A549 (cell line): ENCODE data around the gene CLDN2. TPM values are rescaled to one million over a fixed set of nuclear protein-coding genes. Genes with fewer than 3 reads are reported as not detected.
A peak's percentile ranks its signal among the peaks of the same experiment; 100 is the strongest.

Source experiments
- ATAC-seq, 2 experiments: fragments of 200-7000 bp in 1 of 2; fragments of >200 bp in 1 of 2; cut with Nextera tagmentation in 1 of 2; cut with Tn5 transposase in 1 of 2; 3 replicates each; pipeline versions ENCODE4 v1.8.0 to v1.9.1; 2018 to 2020; ENCODE audit warnings: mild to moderate bottlenecking in 1 of 2, moderate library complexity in 1 of 2
- CTCF ChIA-PET: fragments of 300-600 bp; sonication (Branson Sonifier 250); formaldehyde crosslinking; extraction: SDS; loops from one replicate; lab custom pipeline; 2021; ENCODE audit warnings: antibody characterized with exemption, inconsistent platforms; lab: Yijun Ruan, JAX
- POLR2A ChIA-PET: fragments of 350-600 bp; formaldehyde crosslinking; extraction: SDS; loops from one replicate; lab custom pipeline; 2021; ENCODE audit warnings: antibody characterized with exemption, inconsistent platforms; lab: Yijun Ruan, JAX
- DNase-seq, 2 experiments: peaks; one replicate each; pipeline versions ENCODE4 v3.0.0 to v3.0.0-alpha.2; 2011 to 2016; ENCODE audit warnings: low read depth in 1 of 2, low spot score in 1 of 2
- FAIRE-seq: peaks from 2 replicates; lab custom pipeline; 2011; peaks lifted over from hg19 to GRCh38; lab: Jason Lieb, UNC
- H3K27ac ChIP-seq, 2 experiments: fragments of >200 bp; sonication (Bioruptor Twin); formaldehyde crosslinking; 3 replicates each; pipeline ENCODE4 v1.5.1; 2016 to 2017
- H3K4me1 ChIP-seq: fragments of >200 bp; sonication (Bioruptor Twin); formaldehyde crosslinking; 3 replicates; pipeline ENCODE4 v1.6.1; 2016
- H3K4me2 ChIP-seq: fragments of >200 bp; sonication (Bioruptor Twin); formaldehyde crosslinking; 3 replicates; pipeline ENCODE4 v1.6.1; 2016
- H3K4me3 ChIP-seq: fragments of >200 bp; sonication (Bioruptor Twin); formaldehyde crosslinking; 3 replicates; pipeline ENCODE4 v1.5.1; 2016
- H3K9me3 ChIP-seq: fragments of >200 bp; sonication (Bioruptor Twin); formaldehyde crosslinking; 3 replicates; pipeline ENCODE4 v1.6.1; 2016
- ATOH8 ChIP-seq: fragments of 250-450 bp; sonication (Bioruptor Pico); IDR thresholded peaks from 2 replicates; pipeline ENCODE4 v1.5.0; 2020; ENCODE audit warnings: low read depth, mild to moderate bottlenecking, moderate library complexity
- BCL3 ChIP-seq: fragments of >200 bp; sonication (Bioruptor Twin); formaldehyde crosslinking; IDR thresholded peaks from 3 replicates; pipeline ENCODE4 v1.6.1; 2016
- BHLHE40 ChIP-seq: IDR thresholded peaks from 2 replicates; pipeline ENCODE4 v1.6.1; 2012; ENCODE audit warnings: low read depth, low read length, inconsistent platforms
- CBX2 ChIP-seq: fragments of 200-600 bp; sonication (generic); IDR thresholded peaks from 2 replicates; pipeline ENCODE4 v1.6.1; 2016; ENCODE audit warnings: low read depth, mild to moderate bottlenecking, borderline replicate concordance
- CBX8 ChIP-seq: fragments of 200-600 bp; sonication (generic); IDR thresholded peaks from 2 replicates; pipeline ENCODE4 v1.6.1; 2016
- CEBPB ChIP-seq, 2 experiments: fragments of >200 bp in 1 of 2; sonication (Bioruptor Twin) in 1 of 2; formaldehyde crosslinking in 1 of 2; IDR thresholded peaks; 2 replicates each; pipeline ENCODE4 v1.6.1; 2012 to 2016
- CHD4 ChIP-seq: fragments of 200-600 bp; sonication (generic); IDR thresholded peaks from 2 replicates; pipeline ENCODE4 v1.6.1; 2016; ENCODE audit warnings: antibody characterized with exemption, mild to moderate bottlenecking, borderline replicate concordance
- ELK1 ChIP-seq: fragments of 150-350 bp; IDR thresholded peaks from 2 replicates; pipeline ENCODE4 v1.6.1; 2014; ENCODE audit warnings: low read depth, mild to moderate bottlenecking, low read length
- EP300 ChIP-seq, 2 experiments: fragments of >200 bp; sonication (Bioruptor Twin); formaldehyde crosslinking; IDR thresholded peaks; 2 replicates in 1 of 2; 3 replicates in 1 of 2; pipeline ENCODE4 v1.6.1; 2016 to 2017
- FOSB ChIP-seq: fragments of 250-450 bp; sonication (Bioruptor Pico); IDR thresholded peaks from 2 replicates; pipeline ENCODE4 v1.5.0; 2020; ENCODE audit warnings: mild to moderate bottlenecking, moderate library complexity
- FOSL2 ChIP-seq, 2 experiments: fragments of 450-650 bp in 1 of 2; fragments of >200 bp in 1 of 2; sonication (Bioruptor Twin) in 1 of 2; formaldehyde crosslinking; IDR thresholded peaks; 2 replicates each; pipeline versions ENCODE4 v1.5.0 to v1.6.1; 2016 to 2020; ENCODE audit warnings: mild to moderate bottlenecking in 1 of 2, moderate library complexity in 1 of 2
- FOXS1 ChIP-seq: fragments of 250-450 bp; sonication (Bioruptor Pico); IDR thresholded peaks from 2 replicates; pipeline ENCODE4 v1.5.0; 2020; ENCODE audit warnings: mild to moderate bottlenecking, moderate library complexity
- GATA3 ChIP-seq: IDR thresholded peaks from 2 replicates; pipeline ENCODE4 v1.6.1; 2012; ENCODE audit warnings: borderline replicate concordance
- HDAC2 ChIP-seq: fragments of 200-600 bp; sonication (generic); IDR thresholded peaks from 2 replicates; pipeline ENCODE4 v1.6.1; 2016
- HES2 ChIP-seq: fragments of >200 bp; sonication (Bioruptor Twin); formaldehyde crosslinking; IDR thresholded peaks from 2 replicates; pipeline ENCODE4 v1.6.1; 2016
- HOXA7 ChIP-seq: fragments of 250-450 bp; sonication (Bioruptor Pico); IDR thresholded peaks from 2 replicates; pipeline ENCODE4 v1.5.0; 2020; ENCODE audit warnings: mild to moderate bottlenecking, moderate library complexity
- MAX ChIP-seq: IDR thresholded peaks from 2 replicates; pipeline ENCODE4 v1.6.1; 2012
- MAZ ChIP-seq: fragments of 150-350 bp; IDR thresholded peaks from 2 replicates; pipeline ENCODE4 v1.6.1; 2014; ENCODE audit warnings: antibody characterized with exemption, low read depth, low read length, borderline replicate concordance
- PBX3 ChIP-seq: IDR thresholded peaks from 2 replicates; pipeline ENCODE4 v1.6.1; 2012
- POLR2A ChIP-seq: IDR thresholded peaks from 2 replicates; pipeline ENCODE4 v1.6.1; 2012; ENCODE audit warnings: mild to moderate bottlenecking, low read length
- POLR2AphosphoS2 ChIP-seq: conservative IDR thresholded peaks from 2 replicates; pipeline ENCODE4 v1.6.1; 2012; ENCODE audit warnings: low read length, improper control_type of control experiment, inconsistent platforms
- RFX5 ChIP-seq: fragments of 450-650 bp; IDR thresholded peaks from 2 replicates; pipeline ENCODE4 v1.7.1; 2014; ENCODE audit warnings: antibody characterized with exemption, mild to moderate bottlenecking, moderate library complexity
- TFCP2L1 ChIP-seq: fragments of 250-450 bp; sonication (Bioruptor Pico); IDR thresholded peaks from 2 replicates; pipeline ENCODE4 v1.5.0; 2021; ENCODE audit warnings: mild to moderate bottlenecking
- ZC3H11A ChIP-seq: fragments of 450-650 bp; IDR thresholded peaks from 2 replicates; pipeline ENCODE4 v1.6.1; 2014; ENCODE audit warnings: antibody characterized with exemption, mild to moderate bottlenecking
- ZFP36 ChIP-seq: fragments of 450-650 bp; IDR thresholded peaks from 2 replicates; pipeline ENCODE4 v1.6.1; 2014; ENCODE audit warnings: borderline replicate concordance; ENCODE audit not compliant: partially characterized antibody
- WGBS: methylation state at CpG from one replicate; pipeline ENCODE4 v1.1.6; 2017; ENCODE audit errors: missing lambda C conversion rate; 5-methylcytosine and 5-hydroxymethylcytosine counted together
- polyA plus RNA-seq, 4 experiments: library from polyadenylated mRNA; depleted of rRNA in 3 of 4; stranded (reverse); fragments of >200 nt; fragmentation: RNase III in 1 of 4; extraction: RNeasy Plus Mini Kit Qiagen cat#74134 plus additional on column Dnase treatment in 1 of 4; gene quantifications; 2 replicates in 3 of 4; 3 replicates in 1 of 4; pipeline ENCODE4 v1.2.3, GENCODE V29; 2011 to 2017

CLDN2 gene
- polyA plus RNA-seq, 2 of the 4 experiments (the other 2 are of a cell fraction): 28.1 to 28.6 TPM

GRCh38 chrX:106951230-106951629, 31.0 kb downstream of the CLDN2 start:
- 96% methylated on average over 6 of the region's 6 CpGs for WGBS
- no peak for ATAC-seq
- no peak for FAIRE-seq
- ChIA-PET POLR2A (no interaction called here), CTCF (interaction anchor here (0.7 to 7.2 kb wide), 6 partner anchors 8 to 77 kb away, joined by 3 to 57 read pairs (median 4); no protein-coding TSS in a partner anchor)
- no peak overlapping the region for H3K4me3 ChIP-seq
- TF ChIP-seq CEBPB (IDR thresholded peaks at IDR 0.05) (peak; percentile 81 to 93), TFCP2L1 (CRISPR knock-in tag) (no peak)
- H3K4me2 ChIP-seq: no peak overlapping the region; the same call in 1 of the 3 replicates
- no peak for DNase-seq
- no peaks in the 10 kb centered on the region for H3K9me3 ChIP-seq
- peaks cover 78% of the 10 kb centered on the region for H3K4me1 ChIP-seq
- H3K27ac ChIP-seq: peak overlapping the region; percentile 78 to 89

GRCh38 chrX:106952089-106952488, 31.9 kb downstream of the CLDN2 start:
- H3K4me3 ChIP-seq: no peak overlapping the region
- peak; percentile 23 for FAIRE-seq
- no peaks in the 10 kb centered on the region for H3K9me3 ChIP-seq
- no peak for ATAC-seq
- peak overlapping the region; percentile 88 to 94 for H3K27ac ChIP-seq
- 83% methylated on average over 3 of the region's 3 CpGs for WGBS
- no peak overlapping the region; the same call in 2 of the 3 replicates for H3K4me2 ChIP-seq
- no peak for DNase-seq
- no peak for TF ChIP-seq GATA3
- TF ChIP-seq HOXA7 (CRISPR knock-in tag): no peak
- TF ChIP-seq RFX5: no peak
- no peak for TF ChIP-seq FOSL2 (IDR thresholded peaks at IDR 0.05)
- no peak for TF ChIP-seq FOSL2 (CRISPR knock-in tag; IDR thresholded peaks at IDR 0.05)
- TF ChIP-seq ZFP36: no peak
- no peak for TF ChIP-seq MAX
- no peak for TF ChIP-seq POLR2AphosphoS2
- no peak for TF ChIP-seq POLR2A
- no peak for TF ChIP-seq ZC3H11A
- TF ChIP-seq FOSB (CRISPR knock-in tag): no peak
- no peak for TF ChIP-seq CBX2
- no peak for TF ChIP-seq ELK1
- TF ChIP-seq CHD4: no peak
- TF ChIP-seq MAZ: no peak
- TF ChIP-seq BCL3: no peak
- no peak for TF ChIP-seq ATOH8 (CRISPR knock-in tag)
- TF ChIP-seq HES2: no peak
- no peak for TF ChIP-seq BHLHE40
- TF ChIP-seq CBX8: no peak
- CTCF ChIA-PET: interaction anchor here (0.6 to 7.2 kb wide), 7 partner anchors 10 to 58 kb away, joined by 3 to 57 read pairs (median 5); no protein-coding TSS in a partner anchor
- peaks cover 87% of the 10 kb centered on the region for H3K4me1 ChIP-seq
- POLR2A ChIA-PET: no interaction called here

- peak overlapping the region; percentile 27; the same call in 1 of the 3 replicates for H3K4me2 ChIP-seq
- H3K4me1 ChIP-seq: peaks cover 91% of the 10 kb centered on the region
- POLR2A ChIA-PET: no interaction called here
- no peak for TF ChIP-seq HDAC2
- TF ChIP-seq EP300 (IDR thresholded peaks at IDR 0.05): no peak
- no peak for TF ChIP-seq PBX3
- no peak for TF ChIP-seq FOXS1 (CRISPR knock-in tag)
- TF ChIP-seq, all 56 proteins: peak for 0
- ATAC-seq (no peak), DNase-seq (no peak), FAIRE-seq (no peak)
- CTCF ChIA-PET: interaction anchor here (0.6 to 7.2 kb wide), 7 partner anchors 11 to 59 kb away, joined by 3 to 57 read pairs (median 5); no protein-coding TSS in a partner anchor
- no peak overlapping the region for H3K4me3 ChIP-seq
- no peaks in the 10 kb centered on the region for H3K9me3 ChIP-seq
- 83% methylated on average over 2 of the region's 2 CpGs for WGBS
- peak overlapping the region; percentile 88 to 94 for H3K27ac ChIP-seq
Measured at GRCh38 chrX:106952538-106952937, 32.3 kb downstream of the CLDN2 start.
